OCI-LY1 (cell line): ENCODE data around the gene MAFB.

Experiments
- H2AFZ ChIP-seq: fragments of 200-600 bp; sonication (generic), shearing (Covaris generic); 2 replicates; pipeline ENCODE4 v1.6.0; 2014; ENCODE audit warnings: antibody characterized with exemption, mild to moderate bottlenecking, low read length
- H3F3A ChIP-seq: fragments of 200-600 bp; sonication (generic), shearing (Covaris generic); 2 replicates; pipeline ENCODE4 v1.6.0; 2014; ENCODE audit warnings: mild to moderate bottlenecking, antibody characterized with exemption, low read length, moderate library complexity; ENCODE audit not compliant: insufficient read depth
- H3K27ac ChIP-seq: fragments of 200-600 bp; sonication (generic); 2 replicates; pipeline ENCODE4 v1.5.1; 2014; ENCODE audit warnings: low read length, mixed run types, mild to moderate bottlenecking, low read depth; ENCODE audit not compliant: poor library complexity, severe bottlenecking
- H3K27me3 ChIP-seq: fragments of 200-600 bp; sonication (generic); 2 replicates; pipeline ENCODE4 v1.6.0; 2014; ENCODE audit warnings: antibody characterized with exemption, mild to moderate bottlenecking, low read length, moderate library complexity; ENCODE audit not compliant: insufficient read depth
- H3K36me3 ChIP-seq: fragments of 200-600 bp; sonication (generic); 2 replicates; pipeline ENCODE4 v1.6.1; 2014; ENCODE audit warnings: mild to moderate bottlenecking, antibody characterized with exemption, low read length, moderate library complexity, mixed read lengths; ENCODE audit not compliant: insufficient read depth
- H3K4me1 ChIP-seq: fragments of 200-600 bp; sonication (generic); 2 replicates; pipeline ENCODE4 v1.5.1; 2014; ENCODE audit warnings: mild to moderate bottlenecking, low read length, moderate library complexity; ENCODE audit not compliant: insufficient read depth, severe bottlenecking
- H3K4me2 ChIP-seq: fragments of 200-600 bp; sonication (generic), shearing (Covaris generic); 2 replicates; pipeline ENCODE4 v1.6.1; 2014; ENCODE audit warnings: low read length
- H3K4me3 ChIP-seq: fragments of 200-600 bp; sonication (generic); 2 replicates; pipeline ENCODE4 v1.5.1; 2014; ENCODE audit warnings: low read length, low read depth, mild to moderate bottlenecking, mixed read lengths; ENCODE audit not compliant: poor library complexity, severe bottlenecking
- H3K79me2 ChIP-seq: fragments of 200-600 bp; shearing (Covaris generic); 2 replicates; pipeline ENCODE4 v1.6.1; 2016; ENCODE audit warnings: mixed run types, low read length, mixed read lengths; ENCODE audit not compliant: insufficient read depth
- H3K9ac ChIP-seq: fragments of 200-600 bp; sonication (generic), shearing (Covaris generic); 2 replicates; pipeline ENCODE4 v1.6.1; 2014; ENCODE audit warnings: mild to moderate bottlenecking, low read length, mixed read lengths
- H3K9me2 ChIP-seq: fragments of 200-600 bp; sonication (generic), shearing (Covaris generic); 2 replicates; pipeline ENCODE4 v1.6.1; 2014; ENCODE audit warnings: low read depth, mild to moderate bottlenecking, low read length, mixed read lengths
- H3K9me3 ChIP-seq: fragments of 200-600 bp; shearing (Covaris generic); 2 replicates; pipeline ENCODE4 v1.6.1; 2014; ENCODE audit warnings: low read length, mixed read lengths
- H4K20me1 ChIP-seq: fragments of 200-600 bp; sonication (generic), shearing (Covaris generic); 2 replicates; pipeline ENCODE4 v1.6.0; 2016; ENCODE audit warnings: mild to moderate bottlenecking, low read length; ENCODE audit not compliant: insufficient read depth
- EZH2 ChIP-seq: fragments of 200-600 bp; sonication (generic), shearing (Covaris generic); IDR thresholded peaks from 2 replicates; pipeline ENCODE4 v1.8.0; 2017; ENCODE audit warnings: borderline replicate concordance, mixed run types, mild to moderate bottlenecking, antibody characterized with exemption, low read length, moderate library complexity, mixed read lengths
- TF ChIP-seq, protein P1 (sequence below): fragments of 200-600 bp; sonication (generic), shearing (Covaris generic); IDR thresholded peaks from 2 replicates; pipeline ENCODE4 v1.5.1; 2017; ENCODE audit warnings: mild to moderate bottlenecking, antibody characterized with exemption, low read length, moderate library complexity, mixed read lengths

MAFB gene

DNA sequence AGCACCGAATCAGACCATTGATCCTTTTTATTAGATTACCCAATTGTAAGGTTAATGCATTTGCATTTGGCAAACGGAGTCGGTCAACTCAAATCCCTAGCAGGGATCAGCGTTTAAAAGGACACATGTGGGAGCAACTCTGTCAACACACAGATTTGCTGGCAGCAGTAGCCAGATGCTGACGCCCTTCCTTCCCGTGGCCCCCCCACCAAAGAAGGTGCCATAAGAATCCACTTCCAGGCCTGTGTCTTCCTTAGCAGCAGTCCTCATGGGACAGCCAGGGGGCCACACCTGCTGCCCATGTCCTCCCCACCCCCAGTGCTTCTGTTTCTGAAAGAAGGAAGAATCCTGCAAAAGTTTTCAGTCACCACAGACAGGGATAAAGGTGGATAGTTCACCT lies 24.5 kb upstream of the MAFB start:
- Histone ChIP-seq H4K20me1 (no peaks in the 10 kb centered on the region), H3F3A (no peaks in the 10 kb centered on the region), H3K79me2 (no peaks in the 10 kb centered on the region), H3K9me3 (no peaks in the 10 kb centered on the region), H3K36me3 (no peaks in the 10 kb centered on the region), H3K27me3 (no peaks in the 10 kb centered on the region), H2AFZ (no peak overlapping the region), H3K4me2 (no peak overlapping the region), H3K9ac (no peak overlapping the region), H3K4me3 (no peak overlapping the region), H3K4me1 (no peaks in the 10 kb centered on the region), H3K9me2 (no peaks in the 10 kb centered on the region), H3K27ac (no peak overlapping the region)
- no peak for TF ChIP-seq EZH2
- TF ChIP-seq, protein P1, sequence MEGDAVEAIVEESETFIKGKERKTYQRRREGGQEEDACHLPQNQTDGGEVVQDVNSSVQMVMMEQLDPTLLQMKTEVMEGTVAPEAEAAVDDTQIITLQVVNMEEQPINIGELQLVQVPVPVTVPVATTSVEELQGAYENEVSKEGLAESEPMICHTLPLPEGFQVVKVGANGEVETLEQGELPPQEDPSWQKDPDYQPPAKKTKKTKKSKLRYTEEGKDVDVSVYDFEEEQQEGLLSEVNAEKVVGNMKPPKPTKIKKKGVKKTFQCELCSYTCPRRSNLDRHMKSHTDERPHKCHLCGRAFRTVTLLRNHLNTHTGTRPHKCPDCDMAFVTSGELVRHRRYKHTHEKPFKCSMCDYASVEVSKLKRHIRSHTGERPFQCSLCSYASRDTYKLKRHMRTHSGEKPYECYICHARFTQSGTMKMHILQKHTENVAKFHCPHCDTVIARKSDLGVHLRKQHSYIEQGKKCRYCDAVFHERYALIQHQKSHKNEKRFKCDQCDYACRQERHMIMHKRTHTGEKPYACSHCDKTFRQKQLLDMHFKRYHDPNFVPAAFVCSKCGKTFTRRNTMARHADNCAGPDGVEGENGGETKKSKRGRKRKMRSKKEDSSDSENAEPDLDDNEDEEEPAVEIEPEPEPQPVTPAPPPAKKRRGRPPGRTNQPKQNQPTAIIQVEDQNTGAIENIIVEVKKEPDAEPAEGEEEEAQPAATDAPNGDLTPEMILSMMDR, result no peak

DNA sequence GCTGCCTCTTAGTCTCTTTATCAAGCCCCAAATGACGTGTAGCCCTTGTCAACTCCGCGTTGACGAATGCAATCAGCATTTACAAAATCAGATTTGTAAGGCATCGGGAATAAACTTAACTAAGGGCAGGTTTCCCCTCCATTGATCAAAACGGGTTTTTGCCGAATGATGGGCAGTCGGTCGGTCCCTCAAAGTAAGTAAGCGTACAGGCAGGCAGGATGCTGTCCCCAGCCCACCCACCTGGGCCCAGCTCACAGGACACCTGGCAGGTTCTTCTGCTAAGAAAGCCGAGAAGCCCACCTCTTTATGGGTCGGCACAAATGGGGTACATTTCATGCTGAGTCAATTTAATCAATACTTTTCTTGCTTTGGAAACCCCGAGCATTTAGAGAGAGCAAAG lies 22.0 kb upstream of the MAFB start:
- Histone ChIP-seq H3K27ac (no peak overlapping the region), H3K79me2 (no peaks in the 10 kb centered on the region), H3K9me3 (no peaks in the 10 kb centered on the region), H3K4me2 (no peak overlapping the region), H3K9me2 (no peaks in the 10 kb centered on the region), H4K20me1 (no peaks in the 10 kb centered on the region), H3K4me3 (no peak overlapping the region), H3F3A (no peaks in the 10 kb centered on the region), H3K27me3 (no peaks in the 10 kb centered on the region), H3K9ac (no peak overlapping the region), H3K36me3 (no peaks in the 10 kb centered on the region), H2AFZ (no peak overlapping the region), H3K4me1 (no peaks in the 10 kb centered on the region)
- no peak for TF ChIP-seq EZH2
- TF ChIP-seq, protein P1, result no peak

DNA sequence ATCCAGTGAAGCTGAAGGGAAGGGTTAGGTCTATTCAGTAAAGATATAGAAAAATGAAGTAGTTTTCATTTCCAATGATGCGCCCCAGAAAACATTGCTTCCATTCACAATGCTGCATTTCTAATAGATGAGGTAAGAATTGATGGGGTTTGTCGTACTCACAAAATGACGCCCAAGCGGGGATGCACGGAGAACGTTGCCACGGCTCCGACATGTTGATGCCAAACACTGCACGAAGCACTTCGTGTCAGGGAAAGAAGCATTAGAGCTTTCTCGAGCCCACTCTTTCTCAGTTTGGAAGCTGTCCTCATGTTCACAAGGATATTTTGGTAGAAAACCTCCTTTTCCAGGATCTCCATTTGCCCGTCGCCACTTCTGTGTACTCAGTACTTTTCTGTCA lies 21.6 kb upstream of the MAFB start:
- H3K27ac ChIP-seq, result no peak overlapping the region
- H3K27me3 ChIP-seq, result no peaks in the 10 kb centered on the region
- no peak overlapping the region for H3K9ac ChIP-seq
- no peaks in the 10 kb centered on the region for H3K9me2 ChIP-seq
- H3K79me2 ChIP-seq, result no peaks in the 10 kb centered on the region
- H3K36me3 ChIP-seq, result no peaks in the 10 kb centered on the region
- no peaks in the 10 kb centered on the region for H4K20me1 ChIP-seq
- H2AFZ ChIP-seq, result no peak overlapping the region
- H3K9me3 ChIP-seq, result no peaks in the 10 kb centered on the region
- H3F3A ChIP-seq, result no peaks in the 10 kb centered on the region
- TF ChIP-seq, protein P1, result no peak
- no peak for TF ChIP-seq EZH2
- H3K4me1 ChIP-seq, result no peaks in the 10 kb centered on the region
- H3K4me3 ChIP-seq, result no peak overlapping the region
- H3K4me2 ChIP-seq, result no peak overlapping the region
